Measurements from ENCODE around the gene PSMA6.

DNA sequence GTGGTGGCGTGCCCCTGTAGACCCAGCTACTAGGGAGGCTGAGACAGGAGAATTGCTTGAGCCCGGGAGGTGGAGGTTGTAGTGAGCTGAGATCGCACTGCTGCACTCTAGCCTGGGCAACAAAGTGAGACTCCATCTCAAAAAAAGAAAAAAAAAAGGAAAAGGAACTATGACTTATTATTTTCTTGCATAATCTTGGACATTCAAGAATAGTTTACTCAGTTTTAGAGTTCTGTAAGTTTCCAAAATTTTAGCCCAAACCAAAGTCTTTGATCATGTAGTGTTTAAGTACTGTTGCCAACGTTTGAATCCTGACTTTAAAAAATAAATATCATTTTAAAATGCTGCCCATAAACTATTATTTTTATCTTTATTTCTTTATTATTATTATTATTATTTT is 6.2 kb downstream of the PSMA6 start:
- TF ChIP-seq, protein P1, sequence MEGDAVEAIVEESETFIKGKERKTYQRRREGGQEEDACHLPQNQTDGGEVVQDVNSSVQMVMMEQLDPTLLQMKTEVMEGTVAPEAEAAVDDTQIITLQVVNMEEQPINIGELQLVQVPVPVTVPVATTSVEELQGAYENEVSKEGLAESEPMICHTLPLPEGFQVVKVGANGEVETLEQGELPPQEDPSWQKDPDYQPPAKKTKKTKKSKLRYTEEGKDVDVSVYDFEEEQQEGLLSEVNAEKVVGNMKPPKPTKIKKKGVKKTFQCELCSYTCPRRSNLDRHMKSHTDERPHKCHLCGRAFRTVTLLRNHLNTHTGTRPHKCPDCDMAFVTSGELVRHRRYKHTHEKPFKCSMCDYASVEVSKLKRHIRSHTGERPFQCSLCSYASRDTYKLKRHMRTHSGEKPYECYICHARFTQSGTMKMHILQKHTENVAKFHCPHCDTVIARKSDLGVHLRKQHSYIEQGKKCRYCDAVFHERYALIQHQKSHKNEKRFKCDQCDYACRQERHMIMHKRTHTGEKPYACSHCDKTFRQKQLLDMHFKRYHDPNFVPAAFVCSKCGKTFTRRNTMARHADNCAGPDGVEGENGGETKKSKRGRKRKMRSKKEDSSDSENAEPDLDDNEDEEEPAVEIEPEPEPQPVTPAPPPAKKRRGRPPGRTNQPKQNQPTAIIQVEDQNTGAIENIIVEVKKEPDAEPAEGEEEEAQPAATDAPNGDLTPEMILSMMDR (tag by site-specific recombination; IDR thresholded peaks at IDR 0.05), result no peak
- no peak for TF ChIP-seq ZNF274 (IDR thresholded peaks at IDR 0.05; ENCODE audit: low read length)
- no peak for TF ChIP-seq ZNF274 (tag by site-specific recombination; IDR thresholded peaks at IDR 0.05; ENCODE audit: borderline replicate concordance)
- TF ChIP-seq ZNF660 (tag by site-specific recombination; IDR thresholded peaks at IDR 0.05), result no peak
- TF ChIP-seq, protein P2, sequence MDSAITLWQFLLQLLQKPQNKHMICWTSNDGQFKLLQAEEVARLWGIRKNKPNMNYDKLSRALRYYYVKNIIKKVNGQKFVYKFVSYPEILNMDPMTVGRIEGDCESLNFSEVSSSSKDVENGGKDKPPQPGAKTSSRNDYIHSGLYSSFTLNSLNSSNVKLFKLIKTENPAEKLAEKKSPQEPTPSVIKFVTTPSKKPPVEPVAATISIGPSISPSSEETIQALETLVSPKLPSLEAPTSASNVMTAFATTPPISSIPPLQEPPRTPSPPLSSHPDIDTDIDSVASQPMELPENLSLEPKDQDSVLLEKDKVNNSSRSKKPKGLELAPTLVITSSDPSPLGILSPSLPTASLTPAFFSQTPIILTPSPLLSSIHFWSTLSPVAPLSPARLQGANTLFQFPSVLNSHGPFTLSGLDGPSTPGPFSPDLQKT (IDR thresholded peaks at IDR 0.05; ENCODE audit: borderline replicate concordance, low read depth, low read length), result no peak
- TF ChIP-seq SP2 (tag by site-specific recombination; IDR thresholded peaks at IDR 0.05), result no peak
- TF ChIP-seq, protein P3, sequence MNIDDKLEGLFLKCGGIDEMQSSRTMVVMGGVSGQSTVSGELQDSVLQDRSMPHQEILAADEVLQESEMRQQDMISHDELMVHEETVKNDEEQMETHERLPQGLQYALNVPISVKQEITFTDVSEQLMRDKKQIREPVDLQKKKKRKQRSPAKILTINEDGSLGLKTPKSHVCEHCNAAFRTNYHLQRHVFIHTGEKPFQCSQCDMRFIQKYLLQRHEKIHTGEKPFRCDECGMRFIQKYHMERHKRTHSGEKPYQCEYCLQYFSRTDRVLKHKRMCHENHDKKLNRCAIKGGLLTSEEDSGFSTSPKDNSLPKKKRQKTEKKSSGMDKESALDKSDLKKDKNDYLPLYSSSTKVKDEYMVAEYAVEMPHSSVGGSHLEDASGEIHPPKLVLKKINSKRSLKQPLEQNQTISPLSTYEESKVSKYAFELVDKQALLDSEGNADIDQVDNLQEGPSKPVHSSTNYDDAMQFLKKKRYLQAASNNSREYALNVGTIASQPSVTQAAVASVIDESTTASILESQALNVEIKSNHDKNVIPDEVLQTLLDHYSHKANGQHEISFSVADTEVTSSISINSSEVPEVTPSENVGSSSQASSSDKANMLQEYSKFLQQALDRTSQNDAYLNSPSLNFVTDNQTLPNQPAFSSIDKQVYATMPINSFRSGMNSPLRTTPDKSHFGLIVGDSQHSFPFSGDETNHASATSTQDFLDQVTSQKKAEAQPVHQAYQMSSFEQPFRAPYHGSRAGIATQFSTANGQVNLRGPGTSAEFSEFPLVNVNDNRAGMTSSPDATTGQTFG (tag by site-specific recombination; IDR thresholded peaks at IDR 0.05; ENCODE audit: borderline replicate concordance), result no peak
- no peak for TF ChIP-seq ZBTB8A (tag by site-specific recombination; IDR thresholded peaks at IDR 0.05)
- TF ChIP-seq, protein P4, sequence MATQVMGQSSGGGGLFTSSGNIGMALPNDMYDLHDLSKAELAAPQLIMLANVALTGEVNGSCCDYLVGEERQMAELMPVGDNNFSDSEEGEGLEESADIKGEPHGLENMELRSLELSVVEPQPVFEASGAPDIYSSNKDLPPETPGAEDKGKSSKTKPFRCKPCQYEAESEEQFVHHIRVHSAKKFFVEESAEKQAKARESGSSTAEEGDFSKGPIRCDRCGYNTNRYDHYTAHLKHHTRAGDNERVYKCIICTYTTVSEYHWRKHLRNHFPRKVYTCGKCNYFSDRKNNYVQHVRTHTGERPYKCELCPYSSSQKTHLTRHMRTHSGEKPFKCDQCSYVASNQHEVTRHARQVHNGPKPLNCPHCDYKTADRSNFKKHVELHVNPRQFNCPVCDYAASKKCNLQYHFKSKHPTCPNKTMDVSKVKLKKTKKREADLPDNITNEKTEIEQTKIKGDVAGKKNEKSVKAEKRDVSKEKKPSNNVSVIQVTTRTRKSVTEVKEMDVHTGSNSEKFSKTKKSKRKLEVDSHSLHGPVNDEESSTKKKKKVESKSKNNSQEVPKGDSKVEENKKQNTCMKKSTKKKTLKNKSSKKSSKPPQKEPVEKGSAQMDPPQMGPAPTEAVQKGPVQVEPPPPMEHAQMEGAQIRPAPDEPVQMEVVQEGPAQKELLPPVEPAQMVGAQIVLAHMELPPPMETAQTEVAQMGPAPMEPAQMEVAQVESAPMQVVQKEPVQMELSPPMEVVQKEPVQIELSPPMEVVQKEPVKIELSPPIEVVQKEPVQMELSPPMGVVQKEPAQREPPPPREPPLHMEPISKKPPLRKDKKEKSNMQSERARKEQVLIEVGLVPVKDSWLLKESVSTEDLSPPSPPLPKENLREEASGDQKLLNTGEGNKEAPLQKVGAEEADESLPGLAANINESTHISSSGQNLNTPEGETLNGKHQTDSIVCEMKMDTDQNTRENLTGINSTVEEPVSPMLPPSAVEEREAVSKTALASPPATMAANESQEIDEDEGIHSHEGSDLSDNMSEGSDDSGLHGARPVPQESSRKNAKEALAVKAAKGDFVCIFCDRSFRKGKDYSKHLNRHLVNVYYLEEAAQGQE (tag by site-specific recombination; IDR thresholded peaks at IDR 0.05), result no peak
- TF ChIP-seq ZNF138 (tag by site-specific recombination; IDR thresholded peaks at IDR 0.05; ENCODE audit: borderline replicate concordance), result no peak
- TF ChIP-seq KLF16 (tag by site-specific recombination; IDR thresholded peaks at IDR 0.05), result no peak
- no peak for TF ChIP-seq ZNF768 (tag by site-specific recombination; IDR thresholded peaks at IDR 0.05)
- TF ChIP-seq ZNF610 (tag by site-specific recombination; IDR thresholded peaks at IDR 0.05; ENCODE audit: borderline replicate concordance), result no peak
